Measurements from ENCODE around the gene CFAP221.

- TF ChIP-seq ELF4 (IDR thresholded peaks at IDR 0.05) (no peak), FOXM1 (IDR thresholded peaks at IDR 0.05; ENCODE audit: borderline replicate concordance) (no peak), HDGF (IDR thresholded peaks at IDR 0.05; ENCODE audit: borderline replicate concordance) (no peak), TARDBP (IDR thresholded peaks at IDR 0.05) (no peak), BHLHE40 (IDR thresholded peaks at IDR 0.05; ENCODE audit: borderline replicate concordance) (no peak), ARNT (IDR thresholded peaks at IDR 0.05) (no peak), SUZ12 (IDR thresholded peaks at IDR 0.05) (no peak), FOXK2 (IDR thresholded peaks at IDR 0.05) (no peak), L3MBTL2 (conservative IDR thresholded peaks at IDR 0.05) (no peak), SP1 (IDR thresholded peaks at IDR 0.05) (no peak), FOXA1 (IDR thresholded peaks at IDR 0.05) (no peak)
- TF ChIP-seq, protein P1, sequence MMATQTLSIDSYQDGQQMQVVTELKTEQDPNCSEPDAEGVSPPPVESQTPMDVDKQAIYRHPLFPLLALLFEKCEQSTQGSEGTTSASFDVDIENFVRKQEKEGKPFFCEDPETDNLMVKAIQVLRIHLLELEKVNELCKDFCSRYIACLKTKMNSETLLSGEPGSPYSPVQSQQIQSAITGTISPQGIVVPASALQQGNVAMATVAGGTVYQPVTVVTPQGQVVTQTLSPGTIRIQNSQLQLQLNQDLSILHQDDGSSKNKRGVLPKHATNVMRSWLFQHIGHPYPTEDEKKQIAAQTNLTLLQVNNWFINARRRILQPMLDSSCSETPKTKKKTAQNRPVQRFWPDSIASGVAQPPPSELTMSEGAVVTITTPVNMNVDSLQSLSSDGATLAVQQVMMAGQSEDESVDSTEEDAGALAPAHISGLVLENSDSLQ (IDR thresholded peaks at IDR 0.05): no peak
Measured at GRCh38 chr2:119694470-119694844, 150.2 kb downstream of the CFAP221 start.

All from HEK293T (cell line).